Raji (cell line): ENCODE results near the gene TIAM1.

Experiments
- POLR2A ChIP-seq: IDR thresholded peaks from 2 replicates; pipeline ENCODE4 v1.6.1; 2011; ENCODE audit warnings: low read depth, low read length, control low read depth; ENCODE audit not compliant: insufficient read depth

The TIAM1 gene

DNA sequence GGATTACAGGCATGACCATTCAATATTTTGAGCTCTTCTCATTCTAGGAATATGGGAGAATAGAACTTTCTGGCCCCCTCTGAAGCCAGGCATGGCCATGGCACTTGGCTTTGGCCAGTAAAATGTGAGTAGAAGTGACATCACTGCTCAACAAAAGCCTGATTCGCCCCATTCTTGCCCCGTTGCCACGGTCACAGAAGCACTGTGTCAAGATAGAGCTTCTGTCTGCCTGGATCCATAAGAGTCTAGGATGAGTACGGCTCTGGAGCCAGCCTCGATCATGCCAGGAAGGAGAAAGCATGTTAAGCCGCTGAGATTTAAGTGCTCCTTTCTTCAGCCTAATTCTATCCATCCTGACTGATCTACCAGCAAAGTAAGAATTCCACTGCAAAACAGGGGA, 113.1 kb downstream of the TIAM1 start:
- TF ChIP-seq POLR2A = no peak

- TF ChIP-seq POLR2A = no peak
Measured at GRCh38 chr21:31225713-31226112, 118.3 kb downstream of the TIAM1 start.

GRCh38 chr21:31222142-31222541, 121.9 kb downstream of the TIAM1 start:
- TF ChIP-seq POLR2A = no peak

DNA sequence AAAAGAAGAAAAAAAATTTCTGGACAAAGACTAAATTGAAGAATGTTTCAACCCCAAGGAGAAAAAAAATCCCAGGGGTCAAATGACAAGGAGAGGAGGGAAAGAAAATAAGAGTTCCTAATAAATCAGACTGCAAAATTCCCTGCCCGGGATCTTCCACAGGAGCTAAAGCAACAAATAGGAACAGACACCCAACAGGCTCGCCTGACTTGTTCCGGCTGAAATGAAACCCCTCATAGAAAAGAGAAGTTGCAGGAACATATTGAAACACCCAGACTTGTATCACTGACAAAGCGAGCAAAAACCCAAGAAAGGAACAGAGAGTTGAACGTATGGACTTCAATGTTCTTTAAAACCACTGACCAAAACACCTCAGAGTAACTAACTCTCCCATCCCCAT, 123.0 kb downstream of the TIAM1 start:
- TF ChIP-seq POLR2A = no peak

- TF ChIP-seq POLR2A = no peak
Measured at GRCh38 chr21:31220575-31220974, 123.5 kb downstream of the TIAM1 start.

GRCh38 chr21:31218830-31219608, 125.0 kb downstream of the TIAM1 start:
- TF ChIP-seq POLR2A = no peak

- no peak for TF ChIP-seq POLR2A
Measured at GRCh38 chr21:31216206-31216605, 127.9 kb downstream of the TIAM1 start.

GRCh38 chr21:31213787-31214186, 130.3 kb downstream of the TIAM1 start:
- TF ChIP-seq POLR2A = no peak

GRCh38 chr21:31211836-31212235, 132.2 kb downstream of the TIAM1 start:
- TF ChIP-seq POLR2A = no peak

- TF ChIP-seq POLR2A = no peak
Measured at GRCh38 chr21:31205412-31205811, 138.6 kb downstream of the TIAM1 start.

- no peak for TF ChIP-seq POLR2A
Measured at GRCh38 chr21:31204801-31205200, 139.3 kb downstream of the TIAM1 start.

GRCh38 chr21:31203431-31204054, 140.5 kb downstream of the TIAM1 start:
- TF ChIP-seq POLR2A = no peak

DNA sequence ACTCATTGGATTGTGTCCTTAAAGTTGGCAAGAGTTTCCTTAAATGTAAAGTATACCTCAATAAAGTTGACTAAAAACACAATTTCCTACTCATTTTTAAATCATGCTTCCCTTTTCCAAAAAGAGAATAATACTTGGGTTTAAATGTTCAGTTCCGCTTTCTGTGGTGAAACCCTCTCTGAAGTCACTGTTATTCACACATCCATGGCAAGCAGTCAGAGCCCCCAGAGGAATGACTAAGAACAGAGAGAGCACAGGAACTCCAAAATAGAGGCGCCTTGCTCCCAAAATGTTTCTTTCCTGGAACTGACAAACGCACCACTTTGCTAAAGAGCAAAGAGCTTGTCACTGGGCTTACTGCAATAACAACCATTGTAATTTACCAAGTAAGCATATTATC, 142.5 kb downstream of the TIAM1 start:
- TF ChIP-seq POLR2A = no peak

- TF ChIP-seq POLR2A = no peak
Measured at GRCh38 chr21:31201144-31201543, 142.9 kb downstream of the TIAM1 start.

GRCh38 chr21:31198575-31198974, 145.5 kb downstream of the TIAM1 start:
- TF ChIP-seq POLR2A = no peak

GRCh38 chr21:31196724-31197123, 147.3 kb downstream of the TIAM1 start:
- no peak for TF ChIP-seq POLR2A
